ENCODE results near the gene FLOT1. TPM values are rescaled to one million over a fixed set of nuclear protein-coding genes. Genes with fewer than 3 reads are reported as not detected.

The FLOT1 gene
- total and polyA plus RNA-seq, 9 of the 15 experiments (the other 6 are each of a cell fraction or from before 2014, with no cell fraction given) = 11.7 to 149 (median 118) TPM

DNA sequence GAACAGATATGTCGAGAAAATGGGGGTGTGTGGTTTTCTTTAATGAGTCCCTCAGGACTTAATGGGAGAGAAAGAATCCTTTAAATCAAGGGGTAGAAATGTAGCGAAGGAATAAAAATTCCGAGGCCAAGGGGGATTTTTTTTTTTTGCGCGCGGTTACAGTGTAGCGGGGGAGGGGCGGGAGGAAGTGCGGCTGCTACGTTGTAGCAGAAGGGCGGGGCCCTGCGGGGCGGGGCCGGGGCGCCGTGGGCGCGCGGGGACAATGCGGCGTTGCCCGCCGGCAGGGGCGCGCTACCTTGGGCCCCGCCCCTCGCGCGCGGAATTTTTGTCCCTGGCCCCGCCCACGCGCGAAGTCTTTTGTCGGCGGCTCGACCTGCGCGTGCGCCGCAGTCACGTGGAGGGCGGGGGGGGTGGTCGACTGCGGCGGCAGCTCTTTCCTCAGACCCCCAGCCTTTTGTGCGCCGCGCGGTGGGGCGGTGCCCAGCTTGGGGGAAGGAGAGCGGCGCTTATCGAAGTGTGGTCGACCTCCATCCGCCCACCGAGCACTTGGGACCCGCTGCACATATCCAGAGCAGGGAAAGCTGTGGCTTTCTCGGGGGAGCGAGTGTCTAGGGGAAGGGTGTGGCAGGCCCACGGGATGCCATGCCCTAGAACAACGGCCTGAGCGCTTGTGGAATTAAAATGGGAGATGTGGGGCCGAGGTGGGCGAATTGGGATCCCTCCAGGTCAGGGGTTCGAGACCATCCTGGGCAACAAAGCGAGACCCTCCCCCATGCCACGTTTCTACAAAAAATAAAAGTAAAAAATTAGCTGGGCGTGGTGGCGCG is 21.1 kb downstream of the FLOT1 start (continued):
- TF ChIP-seq MAZ (CRISPR knock-in tag; conservative IDR thresholded peaks at IDR 0.05 in 1 of 2, IDR thresholded peaks at IDR 0.05 in 1 of 2) = peak; percentile 95 to 99
- no peak for TF ChIP-seq ZNF134 (CRISPR knock-in tag; conservative IDR thresholded peaks at IDR 0.05)
- TF ChIP-seq POLR2H (tag; IDR thresholded peaks at IDR 0.05; ENCODE audit: low read depth) = no peak
- TF ChIP-seq SMARCE1 (IDR thresholded peaks at IDR 0.05) = no peak
- TF ChIP-seq, protein P1, sequence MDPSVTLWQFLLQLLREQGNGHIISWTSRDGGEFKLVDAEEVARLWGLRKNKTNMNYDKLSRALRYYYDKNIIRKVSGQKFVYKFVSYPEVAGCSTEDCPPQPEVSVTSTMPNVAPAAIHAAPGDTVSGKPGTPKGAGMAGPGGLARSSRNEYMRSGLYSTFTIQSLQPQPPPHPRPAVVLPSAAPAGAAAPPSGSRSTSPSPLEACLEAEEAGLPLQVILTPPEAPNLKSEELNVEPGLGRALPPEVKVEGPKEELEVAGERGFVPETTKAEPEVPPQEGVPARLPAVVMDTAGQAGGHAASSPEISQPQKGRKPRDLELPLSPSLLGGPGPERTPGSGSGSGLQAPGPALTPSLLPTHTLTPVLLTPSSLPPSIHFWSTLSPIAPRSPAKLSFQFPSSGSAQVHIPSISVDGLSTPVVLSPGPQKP (CRISPR knock-in tag; IDR thresholded peaks at IDR 0.05) = no peak
- TF ChIP-seq, protein P2, sequence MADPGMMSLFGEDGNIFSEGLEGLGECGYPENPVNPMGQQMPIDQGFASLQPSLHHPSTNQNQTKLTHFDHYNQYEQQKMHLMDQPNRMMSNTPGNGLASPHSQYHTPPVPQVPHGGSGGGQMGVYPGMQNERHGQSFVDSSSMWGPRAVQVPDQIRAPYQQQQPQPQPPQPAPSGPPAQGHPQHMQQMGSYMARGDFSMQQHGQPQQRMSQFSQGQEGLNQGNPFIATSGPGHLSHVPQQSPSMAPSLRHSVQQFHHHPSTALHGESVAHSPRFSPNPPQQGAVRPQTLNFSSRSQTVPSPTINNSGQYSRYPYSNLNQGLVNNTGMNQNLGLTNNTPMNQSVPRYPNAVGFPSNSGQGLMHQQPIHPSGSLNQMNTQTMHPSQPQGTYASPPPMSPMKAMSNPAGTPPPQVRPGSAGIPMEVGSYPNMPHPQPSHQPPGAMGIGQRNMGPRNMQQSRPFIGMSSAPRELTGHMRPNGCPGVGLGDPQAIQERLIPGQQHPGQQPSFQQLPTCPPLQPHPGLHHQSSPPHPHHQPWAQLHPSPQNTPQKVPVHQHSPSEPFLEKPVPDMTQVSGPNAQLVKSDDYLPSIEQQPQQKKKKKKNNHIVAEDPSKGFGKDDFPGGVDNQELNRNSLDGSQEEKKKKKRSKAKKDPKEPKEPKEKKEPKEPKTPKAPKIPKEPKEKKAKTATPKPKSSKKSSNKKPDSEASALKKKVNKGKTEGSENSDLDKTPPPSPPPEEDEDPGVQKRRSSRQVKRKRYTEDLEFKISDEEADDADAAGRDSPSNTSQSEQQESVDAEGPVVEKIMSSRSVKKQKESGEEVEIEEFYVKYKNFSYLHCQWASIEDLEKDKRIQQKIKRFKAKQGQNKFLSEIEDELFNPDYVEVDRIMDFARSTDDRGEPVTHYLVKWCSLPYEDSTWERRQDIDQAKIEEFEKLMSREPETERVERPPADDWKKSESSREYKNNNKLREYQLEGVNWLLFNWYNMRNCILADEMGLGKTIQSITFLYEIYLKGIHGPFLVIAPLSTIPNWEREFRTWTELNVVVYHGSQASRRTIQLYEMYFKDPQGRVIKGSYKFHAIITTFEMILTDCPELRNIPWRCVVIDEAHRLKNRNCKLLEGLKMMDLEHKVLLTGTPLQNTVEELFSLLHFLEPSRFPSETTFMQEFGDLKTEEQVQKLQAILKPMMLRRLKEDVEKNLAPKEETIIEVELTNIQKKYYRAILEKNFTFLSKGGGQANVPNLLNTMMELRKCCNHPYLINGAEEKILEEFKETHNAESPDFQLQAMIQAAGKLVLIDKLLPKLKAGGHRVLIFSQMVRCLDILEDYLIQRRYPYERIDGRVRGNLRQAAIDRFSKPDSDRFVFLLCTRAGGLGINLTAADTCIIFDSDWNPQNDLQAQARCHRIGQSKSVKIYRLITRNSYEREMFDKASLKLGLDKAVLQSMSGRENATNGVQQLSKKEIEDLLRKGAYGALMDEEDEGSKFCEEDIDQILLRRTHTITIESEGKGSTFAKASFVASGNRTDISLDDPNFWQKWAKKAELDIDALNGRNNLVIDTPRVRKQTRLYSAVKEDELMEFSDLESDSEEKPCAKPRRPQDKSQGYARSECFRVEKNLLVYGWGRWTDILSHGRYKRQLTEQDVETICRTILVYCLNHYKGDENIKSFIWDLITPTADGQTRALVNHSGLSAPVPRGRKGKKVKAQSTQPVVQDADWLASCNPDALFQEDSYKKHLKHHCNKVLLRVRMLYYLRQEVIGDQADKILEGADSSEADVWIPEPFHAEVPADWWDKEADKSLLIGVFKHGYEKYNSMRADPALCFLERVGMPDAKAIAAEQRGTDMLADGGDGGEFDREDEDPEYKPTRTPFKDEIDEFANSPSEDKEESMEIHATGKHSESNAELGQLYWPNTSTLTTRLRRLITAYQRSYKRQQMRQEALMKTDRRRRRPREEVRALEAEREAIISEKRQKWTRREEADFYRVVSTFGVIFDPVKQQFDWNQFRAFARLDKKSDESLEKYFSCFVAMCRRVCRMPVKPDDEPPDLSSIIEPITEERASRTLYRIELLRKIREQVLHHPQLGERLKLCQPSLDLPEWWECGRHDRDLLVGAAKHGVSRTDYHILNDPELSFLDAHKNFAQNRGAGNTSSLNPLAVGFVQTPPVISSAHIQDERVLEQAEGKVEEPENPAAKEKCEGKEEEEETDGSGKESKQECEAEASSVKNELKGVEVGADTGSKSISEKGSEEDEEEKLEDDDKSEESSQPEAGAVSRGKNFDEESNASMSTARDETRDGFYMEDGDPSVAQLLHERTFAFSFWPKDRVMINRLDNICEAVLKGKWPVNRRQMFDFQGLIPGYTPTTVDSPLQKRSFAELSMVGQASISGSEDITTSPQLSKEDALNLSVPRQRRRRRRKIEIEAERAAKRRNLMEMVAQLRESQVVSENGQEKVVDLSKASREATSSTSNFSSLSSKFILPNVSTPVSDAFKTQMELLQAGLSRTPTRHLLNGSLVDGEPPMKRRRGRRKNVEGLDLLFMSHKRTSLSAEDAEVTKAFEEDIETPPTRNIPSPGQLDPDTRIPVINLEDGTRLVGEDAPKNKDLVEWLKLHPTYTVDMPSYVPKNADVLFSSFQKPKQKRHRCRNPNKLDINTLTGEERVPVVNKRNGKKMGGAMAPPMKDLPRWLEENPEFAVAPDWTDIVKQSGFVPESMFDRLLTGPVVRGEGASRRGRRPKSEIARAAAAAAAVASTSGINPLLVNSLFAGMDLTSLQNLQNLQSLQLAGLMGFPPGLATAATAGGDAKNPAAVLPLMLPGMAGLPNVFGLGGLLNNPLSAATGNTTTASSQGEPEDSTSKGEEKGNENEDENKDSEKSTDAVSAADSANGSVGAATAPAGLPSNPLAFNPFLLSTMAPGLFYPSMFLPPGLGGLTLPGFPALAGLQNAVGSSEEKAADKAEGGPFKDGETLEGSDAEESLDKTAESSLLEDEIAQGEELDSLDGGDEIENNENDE (IDR thresholded peaks at IDR 0.05; ENCODE audit: low read depth, low read length) = peak; percentile 2
- TF ChIP-seq MCM2 (IDR thresholded peaks at IDR 0.05; ENCODE audit: low read depth) = no peak
- TF ChIP-seq MTA2 (IDR thresholded peaks at IDR 0.05; ENCODE audit: low read depth) = no peak
- TF ChIP-seq DACH1 (IDR thresholded peaks at IDR 0.05; ENCODE audit: partially characterized antibody) = no peak
- TF ChIP-seq TARDBP (IDR thresholded peaks at IDR 0.05) = peak; percentile 84; the same call in 1 of the 2 replicates
- peak; percentile 95 for TF ChIP-seq NRF1 (conservative IDR thresholded peaks at IDR 0.05 in 1 of 2, IDR thresholded peaks at IDR 0.05 in 1 of 2)
- TF ChIP-seq NFATC3 (IDR thresholded peaks at IDR 0.05) = peak; percentile 74; the same call in 1 of the 2 replicates
- no peak for TF ChIP-seq SNRNP70 (optimal IDR thresholded peaks at IDR 0.05; ENCODE audit: low read depth, low read length)
- no peak for TF ChIP-seq C11orf30 (IDR thresholded peaks at IDR 0.05; ENCODE audit: low read depth)
- no peak for TF ChIP-seq ZNF217 (CRISPR knock-in tag; IDR thresholded peaks at IDR 0.05)
- TF ChIP-seq KDM1A (IDR thresholded peaks at IDR 0.05) = no peak
- TF ChIP-seq ZBED1 (IDR thresholded peaks at IDR 0.05) = no peak
- TF ChIP-seq BRD4 (IDR thresholded peaks at IDR 0.05) = no peak
